ENCODE measurements around the gene TREML4. TPM values are rescaled to one million over a fixed set of nuclear protein-coding genes. Genes with fewer than 3 reads are reported as not detected.

The TREML4 gene
- total and polyA plus RNA-seq, 9 of the 15 experiments (the other 6 are each of a cell fraction or from before 2014, with no cell fraction given) = not detected

- Histone ChIP-seq H2AFZ (ENCODE audit: low read depth, low read length) (no peak overlapping the region), H3K9ac (ENCODE audit: insufficient read depth in 1 of 2, low read depth in 2 of 2, low read length in 2 of 2) (no peak overlapping the region), H3K4me1 (replicated peaks in 1 of 2; ENCODE audit: control insufficient read depth in 2 of 2, insufficient read depth in 2 of 2, low read length in 2 of 2) (no peaks in the 10 kb centered on the region; a peak in 2 of 5 replicates), H3K36me3 (ENCODE audit: control insufficient read depth, insufficient read depth, low read length) (no peaks in the 10 kb centered on the region), H3K9me3 (replicated peaks; ENCODE audit: control insufficient read depth, insufficient read depth, low read depth, low read length) (no peaks in the 10 kb centered on the region), H3K27ac (ENCODE audit: extremely low read depth, low read depth, low read length) (no peak overlapping the region), H3K27me3 (ENCODE audit: control insufficient read depth in 2 of 2, insufficient read depth in 2 of 2, low read length in 2 of 2) (peaks cover 10 to 47% of the 10 kb centered on the region in 2 experiments), H3K79me2 (ENCODE audit: control insufficient read depth, insufficient read depth, low read length) (no peaks in the 10 kb centered on the region), H3K9me1 (ENCODE audit: control insufficient read depth, insufficient read depth, low read length) (no peaks in the 10 kb centered on the region), H3K4me2 (ENCODE audit: insufficient read depth, low read length) (no peak overlapping the region), H3K4me3 (no peak overlapping the region), H4K20me1 (replicated peaks; ENCODE audit: control insufficient read depth, insufficient read depth, low read length) (no peaks in the 10 kb centered on the region)
- intact Hi-C loops (cut with micrococcal nuclease) = loop anchor here (2.0 kb wide), 1 partner anchor 89 kb away; no protein-coding TSS in a partner anchor
- ATAC-seq = no peak
- TF ChIP-seq MAFK (IDR thresholded peaks at IDR 0.05; ENCODE audit: low read length) = no peak
- TF ChIP-seq ZNF274 (IDR thresholded peaks at IDR 0.05; ENCODE audit: borderline replicate concordance, low read depth, low read length) = no peak
- no peak for TF ChIP-seq USF2 (CRISPR knock-in tag; IDR thresholded peaks at IDR 0.05)
- TF ChIP-seq U2AF2 (optimal IDR thresholded peaks at IDR 0.05; ENCODE audit: low read depth, low read length) = no peak
- no peak for TF ChIP-seq BCL6 (CRISPR knock-in tag; IDR thresholded peaks at IDR 0.05)
- TF ChIP-seq CEBPG (CRISPR knock-in tag; IDR thresholded peaks at IDR 0.05) = no peak
- no peak for TF ChIP-seq CEBPG (tag; conservative IDR thresholded peaks at IDR 0.05 in 1 of 2, IDR thresholded peaks at IDR 0.05 in 1 of 2)
- TF ChIP-seq PCBP1 (IDR thresholded peaks at IDR 0.05; ENCODE audit: low read depth, low read length, poor library complexity, severe bottlenecking) = no peak
- TF ChIP-seq HDAC6 (IDR thresholded peaks at IDR 0.05; ENCODE audit: low read depth, low read length) = no peak
- no peak for TF ChIP-seq ZFX (CRISPR knock-in tag; IDR thresholded peaks at IDR 0.05)
- TF ChIP-seq HMGXB4 (CRISPR knock-in tag; IDR thresholded peaks at IDR 0.05) = no peak
- no peak for TF ChIP-seq POU5F1 (IDR thresholded peaks at IDR 0.05; ENCODE audit: borderline replicate concordance, low read depth, low read length, partially characterized antibody)
- TF ChIP-seq KDM5B (IDR thresholded peaks at IDR 0.05; ENCODE audit: insufficient replicate concordance, low read depth, low read length) = no peak
- TF ChIP-seq KHSRP (IDR thresholded peaks at IDR 0.05) = no peak
- no peak for TF ChIP-seq OTX1 (CRISPR knock-in tag; IDR thresholded peaks at IDR 0.05)
- no peak for TF ChIP-seq ZNF146 (CRISPR knock-in tag; IDR thresholded peaks at IDR 0.05; ENCODE audit: unreplicated experiment)
- TF ChIP-seq XRCC3 (IDR thresholded peaks at IDR 0.05) = no peak
- in situ Hi-C loops (cut with MboI) = no loop called here
- DNase-seq (ENCODE audit: extremely low read depth in 1 of 4, low spot score in 3 of 4) = no peak
- no peak for FAIRE-seq
- BruUV-seq (replicated peaks) = no TSS peak
- ChIA-PET CTCF (ENCODE audit: low intra/inter-chr PET ratio) (no interaction called here), POLR2A (interaction anchor here (0.6 kb wide), 1 partner anchor 52 kb away, joined by 3 read pairs; no protein-coding TSS in a partner anchor)
- WGBS (ENCODE audit: insufficient coverage, low coverage, missing lambda C conversion rate) = 2% methylated on average over 4 of the region's 4 CpGs
Measured at GRCh38 chr6:41229721-41230120, 1.6 kb downstream of the TREML4 start.
